GM18520 (cell line): Measurements from ENCODE around the gene HMGB1.

Experiments used
- ATAC-seq: cut with Tn5 transposase; IDR thresholded peaks from one replicate; pipeline ENCODE4 v1.9.1; 2021; ENCODE audit not compliant: unreplicated experiment

Gene HMGB1

DNA sequence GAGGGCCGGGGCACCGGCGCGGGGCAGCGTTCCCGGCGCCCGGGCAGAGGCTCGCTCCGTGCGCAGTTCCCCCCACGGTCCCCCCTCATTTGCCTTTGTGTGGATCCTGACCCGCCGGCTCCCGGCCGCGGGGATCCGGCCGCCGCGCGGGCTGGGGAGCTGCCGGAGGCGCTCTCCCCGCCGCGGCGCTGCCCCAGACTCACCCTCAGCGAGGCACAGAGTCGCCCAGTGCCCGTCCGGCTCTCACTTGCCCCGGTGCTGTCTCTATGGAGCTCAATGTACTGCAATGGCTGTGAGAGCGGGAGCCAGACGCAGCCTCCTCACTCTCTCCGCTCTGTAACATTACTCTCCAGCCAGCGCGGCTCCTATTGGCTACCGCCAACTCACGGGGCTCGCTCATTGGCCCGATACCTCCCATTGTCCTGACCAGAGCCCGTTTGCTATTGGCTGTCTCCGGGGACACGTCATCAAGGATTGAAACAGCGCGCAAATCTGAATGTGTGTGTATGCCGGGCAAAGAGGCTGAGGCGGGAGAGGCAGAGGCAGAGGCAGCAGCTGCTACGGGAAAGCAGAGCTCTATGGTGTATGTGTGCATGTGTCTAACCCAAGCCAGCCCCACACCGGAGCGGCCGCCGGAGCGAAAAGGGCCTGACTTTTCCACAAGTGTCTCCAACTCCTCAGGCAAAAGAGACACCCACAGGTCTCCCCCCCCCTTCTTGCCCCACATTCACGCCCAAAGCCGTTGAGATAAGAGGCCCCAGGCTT is at the start of gene HMGB1:
TSS of gene HMGB1 (minus strand) at position 344 of the 765 bp plus-strand sequence. CDS start 2,256 bp downstream, outside the sequence.
- ATAC-seq, result peak; percentile 91

DNA sequence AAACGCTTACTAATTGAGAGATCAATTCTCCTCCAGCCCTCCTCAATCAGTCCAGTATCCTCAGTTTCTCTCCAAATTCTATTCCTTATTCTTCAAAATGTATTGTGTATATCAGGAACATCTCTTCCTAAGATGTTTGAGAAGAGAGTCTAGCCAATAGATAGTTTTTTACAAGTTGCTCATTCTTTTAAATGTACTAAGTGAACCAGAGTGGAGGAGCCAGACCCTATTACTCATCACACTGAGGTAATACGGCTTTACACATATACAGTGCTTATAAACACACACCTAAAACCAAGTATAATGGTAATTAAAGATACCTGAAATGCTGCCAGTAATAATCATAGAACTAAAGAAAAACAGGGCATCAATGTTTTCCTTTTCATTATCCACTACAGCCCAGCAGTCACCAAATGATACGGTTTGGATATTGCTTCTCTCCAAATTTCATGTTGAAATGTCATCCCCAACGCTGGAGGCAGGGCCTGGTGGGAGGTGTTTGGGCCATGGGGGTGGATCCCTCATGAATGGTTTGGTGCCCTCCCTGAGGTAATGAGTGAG is 45.2 kb upstream of the HMGB1 start:
- no peak for ATAC-seq

DNA sequence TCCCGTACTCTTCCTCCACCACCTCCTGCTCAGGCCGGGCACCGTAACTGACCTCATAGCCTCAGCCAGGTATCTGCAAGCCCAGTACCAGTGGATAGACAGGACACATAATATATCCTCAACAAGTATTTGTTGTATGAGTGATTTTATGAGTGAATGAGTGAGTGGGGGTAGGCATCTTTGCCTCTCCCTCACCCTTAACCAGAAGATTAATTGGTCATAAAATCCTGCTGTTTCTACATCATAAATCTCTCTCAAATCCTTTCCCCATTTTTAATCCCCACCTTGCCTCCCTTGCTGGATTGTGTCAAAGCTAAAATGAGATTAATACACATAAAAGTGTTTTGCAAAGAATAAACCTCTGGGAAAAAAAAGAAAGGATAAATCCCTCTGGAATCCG is 44.4 kb upstream of the HMGB1 start:
- ATAC-seq, result no peak

DNA sequence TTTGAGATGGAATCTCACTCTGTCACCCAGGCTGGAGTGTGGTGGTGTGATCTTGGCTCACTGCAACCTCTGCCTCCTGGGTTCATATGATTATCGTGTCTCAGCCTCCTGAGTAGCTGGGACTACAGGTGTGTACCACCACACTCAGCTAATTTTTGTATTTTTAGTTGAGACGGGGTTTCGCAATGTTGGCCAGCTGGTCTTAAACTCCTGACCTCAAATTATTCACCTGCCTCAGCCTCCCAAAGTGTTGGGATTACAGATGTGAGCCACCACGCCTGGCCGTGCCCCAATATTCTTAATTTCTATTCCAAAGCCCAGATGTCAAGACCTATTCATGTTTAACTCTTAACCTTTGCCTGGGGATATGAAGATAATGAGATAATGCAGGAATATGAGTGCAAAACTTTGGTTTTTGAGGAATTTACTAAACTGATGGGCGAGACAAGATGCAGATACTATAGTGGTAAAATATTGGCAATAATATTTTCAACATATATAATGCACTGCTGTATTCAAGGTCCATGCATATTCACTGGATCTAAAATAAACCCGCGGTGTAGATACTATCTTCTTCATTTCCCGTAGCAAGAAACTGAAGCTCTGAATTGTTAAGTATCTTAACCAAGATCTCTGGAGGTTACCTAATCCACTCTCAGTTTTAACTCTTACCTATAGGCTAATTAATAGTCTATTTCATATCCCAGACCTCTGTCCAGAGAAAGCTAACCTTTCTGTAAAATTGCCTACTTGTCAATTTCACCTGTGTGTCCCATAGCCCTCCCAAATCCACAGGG is 43.7 kb upstream of the HMGB1 start:
- ATAC-seq, result no peak

DNA sequence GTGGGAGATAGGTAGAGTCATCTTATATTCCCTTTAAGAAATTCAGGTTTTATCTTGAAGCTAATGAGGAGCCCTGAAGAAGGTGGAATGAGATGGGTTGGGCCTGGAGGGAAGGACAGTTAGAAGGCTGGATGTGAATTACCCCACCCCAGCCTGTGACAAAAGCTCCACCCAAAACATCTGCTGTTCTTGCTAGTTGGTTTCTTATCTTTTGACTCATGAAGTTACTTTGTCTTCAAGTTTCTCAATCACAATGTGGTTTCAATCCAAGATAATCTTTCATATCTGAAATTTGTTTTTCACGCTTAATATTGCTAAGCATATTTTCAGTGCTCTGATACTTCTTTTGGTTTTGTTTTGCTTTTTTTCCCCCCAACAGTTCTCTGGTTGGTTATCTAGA is 38.3 kb upstream of the HMGB1 start:
- no peak for ATAC-seq

DNA sequence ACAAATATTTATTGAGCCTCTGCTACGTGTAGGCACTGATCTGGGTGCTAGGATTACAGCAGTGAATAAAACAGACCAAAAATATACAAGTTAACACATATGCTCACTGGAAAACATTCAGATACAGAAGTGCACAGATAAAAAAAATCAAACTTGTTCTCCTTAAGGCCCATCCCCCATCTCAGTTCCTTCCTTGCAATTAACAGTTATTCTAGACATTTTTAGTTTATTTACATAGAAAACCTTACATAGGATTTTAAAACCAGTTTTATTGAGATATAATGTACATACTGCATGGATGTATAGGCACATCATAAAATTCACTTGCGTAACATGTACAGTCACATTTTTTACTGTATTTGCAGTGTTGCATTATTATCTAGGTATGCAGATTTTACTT is 36.5 kb upstream of the HMGB1 start:
- no peak for ATAC-seq

DNA sequence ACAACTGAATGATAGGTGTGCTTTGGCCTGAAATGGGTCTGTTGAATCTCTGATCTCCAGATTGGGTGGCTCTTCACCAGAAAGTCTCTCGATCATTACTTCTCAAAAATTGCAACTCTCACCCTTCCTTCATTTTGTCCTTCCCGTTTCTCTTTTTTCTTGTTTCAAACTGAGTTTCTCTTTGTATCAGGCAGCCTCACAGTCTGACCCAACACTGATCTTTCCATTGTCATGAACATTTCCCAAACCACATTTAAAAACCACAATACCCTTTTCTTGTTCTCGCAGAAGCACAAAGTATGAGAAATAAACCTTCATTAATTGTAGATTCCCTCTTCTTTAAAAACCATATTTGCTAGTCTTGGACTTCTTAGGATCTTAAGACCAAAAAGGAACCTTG is 33.6 kb upstream of the HMGB1 start:
- no peak for ATAC-seq

DNA sequence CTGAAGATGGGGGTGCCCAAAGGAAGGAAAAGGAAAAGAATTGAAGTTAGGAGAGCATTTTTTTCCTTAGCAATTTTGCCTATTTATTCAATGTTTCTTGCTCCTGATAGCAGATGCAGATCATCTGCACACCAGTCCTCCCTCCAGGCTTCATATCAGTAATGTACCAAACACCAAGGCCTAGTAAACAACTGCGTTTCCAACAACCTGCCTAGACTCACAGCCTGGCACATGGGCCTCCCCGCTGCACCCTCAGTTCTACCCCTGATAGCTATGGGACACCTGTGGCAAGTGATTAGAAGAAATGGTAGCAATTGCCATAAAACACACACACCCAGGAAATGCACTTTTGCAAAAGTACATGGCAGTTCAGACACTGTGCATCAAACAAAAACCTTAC is 30.4 kb upstream of the HMGB1 start:
- ATAC-seq, result no peak

DNA sequence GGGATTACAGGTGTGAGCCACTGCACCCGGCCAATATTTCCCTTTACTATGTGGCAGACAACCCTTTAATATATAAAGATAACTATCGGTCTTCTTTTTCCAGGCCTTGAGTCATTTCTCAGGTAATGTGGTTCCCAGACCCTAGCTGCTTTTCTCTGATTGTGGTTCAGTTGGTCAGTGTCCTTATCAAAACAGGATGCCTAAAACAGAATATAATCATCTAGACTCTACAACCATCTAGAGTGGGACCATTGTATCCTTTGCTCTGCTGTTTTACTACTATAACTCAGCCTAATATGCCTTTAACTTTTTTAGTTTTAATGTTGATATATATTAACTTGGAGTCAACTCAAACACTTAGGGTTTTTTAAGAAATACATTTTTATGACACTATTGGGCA is 30.0 kb upstream of the HMGB1 start:
- no peak for ATAC-seq

DNA sequence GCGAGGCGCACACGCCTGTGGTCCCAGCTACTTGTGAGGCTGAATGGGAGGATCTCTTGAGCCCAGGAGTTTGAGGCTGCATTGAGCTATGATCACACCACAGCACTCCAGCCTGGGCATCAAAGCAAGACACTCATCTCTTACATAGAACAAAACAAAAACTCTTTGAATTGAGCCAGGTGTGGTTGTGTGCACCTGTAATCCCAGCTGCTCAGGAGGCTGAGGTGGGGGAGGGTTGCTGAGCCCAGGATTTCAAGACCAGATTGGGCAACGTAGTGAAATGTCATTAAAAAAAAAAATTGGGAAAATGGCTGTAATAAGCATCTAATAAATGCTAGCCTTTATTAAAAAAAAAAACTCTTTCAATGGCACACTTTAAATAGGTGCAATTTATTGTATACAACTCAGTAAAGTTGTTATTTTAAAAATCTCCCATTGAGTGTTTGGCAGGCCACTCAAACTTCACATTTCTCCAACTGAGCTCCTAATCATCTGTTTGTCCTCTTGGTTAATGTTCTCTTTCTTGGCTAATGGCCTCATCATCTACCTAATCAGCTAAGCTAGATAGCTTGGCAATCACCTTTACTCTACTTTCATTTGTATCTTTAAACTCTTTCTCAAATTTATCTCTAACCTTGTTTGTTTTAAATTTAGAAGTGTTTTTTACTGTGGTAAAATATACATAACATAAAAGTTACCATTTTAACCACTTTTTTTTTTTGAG is 28.1 kb upstream of the HMGB1 start:
- ATAC-seq, result no peak

DNA sequence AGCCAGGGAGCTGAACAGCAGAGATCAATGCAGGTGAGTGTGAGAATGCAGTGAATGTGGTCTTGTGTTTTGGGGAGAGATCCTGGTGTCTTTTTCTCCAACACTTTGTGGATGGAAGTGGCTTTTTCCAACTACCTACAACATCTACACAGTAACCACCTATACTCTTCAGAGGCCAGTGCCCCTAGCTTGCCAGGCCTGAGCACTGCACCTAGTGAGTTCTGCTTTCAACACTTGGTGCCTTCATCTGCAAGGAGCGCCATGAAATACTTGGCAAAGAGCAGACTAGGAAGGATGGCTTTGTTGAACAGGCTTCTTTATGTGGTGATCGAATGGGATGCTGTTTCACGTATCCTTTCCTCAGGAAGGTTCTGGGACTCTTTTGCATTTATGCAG is 21.3 kb upstream of the HMGB1 start:
- ATAC-seq, result no peak

DNA sequence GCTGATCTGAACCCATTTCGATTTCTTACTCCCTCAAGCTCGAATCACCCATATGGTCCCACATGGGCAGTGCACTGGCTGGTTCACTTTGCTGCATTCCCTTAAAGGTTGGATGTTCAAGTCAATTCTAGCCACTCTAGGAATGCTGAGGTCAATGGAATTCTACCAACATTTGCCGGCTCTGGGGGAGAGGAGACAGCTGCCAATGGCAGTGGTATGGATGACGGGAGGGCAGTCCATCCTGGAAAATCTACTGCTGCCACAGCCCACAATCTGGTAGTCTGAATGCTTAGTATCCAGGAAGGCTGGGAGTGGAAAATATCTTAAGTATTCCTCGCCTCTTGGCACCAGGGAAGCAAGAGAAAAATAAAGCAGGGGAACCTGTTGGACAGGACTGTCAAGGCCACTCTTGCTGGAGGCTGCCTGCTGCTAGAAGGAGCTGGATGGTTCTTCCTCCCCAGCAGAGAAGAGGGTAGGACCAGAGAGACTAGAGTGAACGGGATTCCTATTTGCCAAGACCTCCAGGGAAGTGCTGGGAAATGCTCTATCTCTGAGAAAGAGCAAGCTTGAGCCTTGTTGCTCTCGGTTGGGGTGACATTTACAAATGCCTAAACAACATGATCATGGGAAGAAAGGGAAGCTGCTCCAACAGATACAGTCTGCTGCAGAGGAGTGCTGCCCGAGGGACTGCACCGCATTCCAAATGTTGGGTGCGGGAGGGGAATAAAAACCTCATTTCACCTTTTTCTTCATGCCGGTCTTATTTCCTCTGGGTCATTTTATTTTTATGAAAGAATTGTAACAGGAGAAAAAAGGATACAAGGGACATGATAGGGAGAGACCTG is 20.7 kb upstream of the HMGB1 start:
- ATAC-seq, result no peak

DNA sequence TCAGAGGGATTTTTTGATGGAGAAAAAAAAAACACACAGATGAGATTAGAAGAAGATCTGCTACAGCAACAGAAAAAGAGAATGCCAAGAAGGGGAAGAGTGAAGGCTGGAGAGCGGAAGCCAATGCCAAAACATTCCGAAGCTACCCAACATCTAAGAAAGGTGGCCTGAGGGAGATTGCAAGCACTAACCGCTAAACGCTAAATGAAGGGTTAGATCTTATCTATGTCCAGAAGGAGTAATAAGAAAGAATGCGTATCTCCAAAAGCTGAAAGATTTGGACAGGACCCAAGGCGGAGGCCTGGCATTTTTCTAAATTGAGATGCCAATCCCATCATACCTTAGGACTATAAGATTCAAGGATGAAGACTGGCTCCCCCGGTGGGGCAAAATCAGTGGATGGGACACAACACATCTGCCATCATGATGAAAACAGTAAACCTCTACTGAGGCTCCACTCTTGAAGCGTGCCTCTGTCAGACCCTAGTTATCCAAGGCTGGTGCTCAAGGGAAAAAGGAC is 15.6 kb upstream of the HMGB1 start:
- ATAC-seq, result no peak

DNA sequence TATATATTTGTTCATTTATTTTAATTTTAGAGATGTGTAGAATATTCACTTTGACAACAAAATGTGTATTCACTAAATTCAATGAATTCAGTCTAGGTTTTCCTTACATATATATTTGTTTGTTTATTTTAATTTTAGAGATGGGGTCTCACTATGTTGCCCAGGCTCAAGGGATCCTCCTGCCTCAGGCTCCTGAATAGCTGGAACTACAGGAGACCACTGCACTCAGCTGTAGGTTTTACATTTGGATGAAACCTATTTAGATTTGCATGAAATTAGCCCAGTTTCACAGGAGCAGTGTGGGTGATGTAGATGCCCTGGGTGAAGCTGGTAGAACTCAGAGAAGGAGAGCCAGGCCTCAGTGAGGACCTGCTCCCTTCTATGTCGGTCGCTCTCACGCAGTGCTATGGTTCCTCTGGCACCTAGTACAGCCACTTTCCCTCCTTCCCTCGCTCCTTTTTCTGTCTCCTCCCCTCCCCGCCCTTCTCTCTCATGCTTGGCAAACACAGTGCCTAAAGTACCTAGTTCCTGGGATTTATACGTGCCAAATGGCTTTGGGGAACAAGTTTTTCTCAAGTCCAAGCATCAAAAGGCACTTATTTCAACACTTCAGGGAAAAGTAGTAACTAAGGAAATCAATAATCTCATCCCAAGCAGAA is 14.7 kb upstream of the HMGB1 start:
- ATAC-seq, result no peak

DNA sequence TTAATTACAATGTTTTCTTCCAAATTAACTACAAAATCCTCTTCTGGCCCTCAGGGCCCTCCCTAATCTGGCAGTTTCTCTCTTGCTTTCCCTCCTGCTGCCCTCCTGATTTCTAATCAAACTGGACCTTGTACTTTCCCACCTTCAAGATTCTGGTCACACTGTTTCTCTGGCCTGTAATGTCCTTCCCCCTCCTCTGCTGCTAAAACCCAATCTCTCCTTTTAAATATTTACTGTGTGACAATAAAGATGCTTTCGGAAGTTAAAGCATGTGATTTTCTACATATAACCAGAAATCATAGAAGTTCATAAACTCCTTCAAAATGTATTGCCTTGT is 14.1 kb upstream of the HMGB1 start:
- no peak for ATAC-seq

DNA sequence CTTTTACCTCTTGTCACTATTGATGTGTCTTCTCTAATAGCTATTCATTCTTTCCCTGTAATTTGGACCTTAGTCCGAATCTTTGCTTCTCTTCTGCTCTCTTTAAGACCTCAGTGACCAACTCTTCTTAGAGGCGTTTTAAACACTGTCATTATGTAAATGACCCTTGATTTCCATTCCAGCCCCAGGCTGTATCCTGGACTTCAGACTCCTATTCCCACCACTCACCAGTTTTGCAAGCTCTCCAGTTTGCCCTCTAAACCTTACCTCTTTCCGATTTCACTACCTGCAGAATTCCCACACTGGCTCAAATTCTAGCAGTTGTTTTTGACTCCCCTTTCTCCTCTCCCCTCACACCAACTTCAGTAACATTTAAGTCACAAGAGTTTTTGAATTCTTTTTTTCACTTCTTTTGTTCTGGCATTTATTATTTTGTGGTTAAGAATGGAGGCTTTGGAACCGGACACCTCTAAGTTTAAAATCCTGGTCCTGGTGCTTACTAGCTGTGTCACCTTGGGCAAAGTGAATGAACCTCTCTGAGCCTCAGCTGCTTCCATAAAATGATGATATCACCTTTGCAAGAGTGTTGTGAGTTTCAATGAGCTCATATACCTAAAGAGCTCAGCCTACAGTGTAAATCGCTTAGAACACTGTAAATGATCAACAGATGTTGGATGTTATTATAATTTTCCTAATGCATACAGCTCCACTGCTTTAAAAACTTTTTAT is 13.6 kb upstream of the HMGB1 start:
- no peak for ATAC-seq

DNA sequence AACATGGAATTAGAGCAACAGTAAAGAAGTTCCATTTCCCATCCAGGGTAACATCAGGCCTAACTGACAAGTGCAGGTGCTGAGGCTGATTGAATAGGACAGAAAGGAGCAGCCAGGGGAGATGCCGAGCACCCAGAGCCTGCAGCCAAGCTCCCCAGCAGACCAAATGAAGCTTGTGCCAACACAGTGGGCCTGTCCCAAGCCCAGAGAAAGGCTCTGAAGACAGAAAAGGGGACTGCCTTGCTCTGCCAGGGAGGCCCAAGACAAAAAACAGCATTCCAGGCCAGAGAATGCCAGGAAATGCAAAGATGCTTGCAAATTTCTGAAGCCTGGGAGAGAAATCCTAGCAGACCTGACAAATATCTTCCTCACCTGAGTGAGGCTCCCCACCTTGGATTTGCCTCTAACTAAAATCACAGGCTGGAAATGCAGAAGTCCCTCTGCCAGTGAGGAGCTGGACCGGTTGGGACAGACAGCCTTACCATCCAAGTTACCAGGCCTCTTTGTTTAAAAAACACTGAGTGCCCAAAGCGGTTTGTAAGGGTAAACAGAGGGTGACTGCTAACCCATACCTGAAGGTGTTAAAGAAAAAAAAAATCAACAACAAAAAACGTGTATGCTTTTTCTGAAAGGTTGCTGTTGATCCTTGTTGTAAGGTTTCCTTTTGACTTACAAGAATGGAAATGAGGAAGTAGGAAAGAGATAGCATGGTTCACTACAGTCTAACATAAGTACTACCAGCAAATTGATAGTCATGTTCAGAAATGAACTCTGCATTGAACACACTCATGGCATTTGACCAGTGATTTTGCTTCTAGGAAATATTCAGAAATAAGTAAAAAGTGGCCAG is 11.8 kb upstream of the HMGB1 start:
- peak; percentile 89 for ATAC-seq

DNA sequence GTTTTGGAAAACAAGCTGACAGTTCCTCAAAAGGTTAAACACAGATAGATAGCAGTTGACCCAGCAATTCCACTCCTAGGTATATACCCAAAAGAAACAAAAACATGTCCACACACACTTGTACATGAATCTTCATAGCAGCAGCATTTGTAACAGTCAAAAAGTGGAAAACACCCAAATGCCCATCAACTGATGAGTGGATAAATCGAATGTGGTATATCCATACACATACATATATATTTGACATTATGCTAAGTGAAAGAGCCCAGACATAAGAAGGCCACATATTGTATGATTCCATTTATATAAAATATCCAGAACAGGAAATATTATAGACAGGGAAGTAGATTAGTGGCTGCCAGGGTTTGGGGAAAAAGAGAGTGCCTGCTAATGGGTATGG is 7.9 kb upstream of the HMGB1 start:
- ATAC-seq, result no peak
